ENCODE results near the gene NPC1.

The NPC1 gene

GRCh38 chr18:23506393-23506792, 79.9 kb downstream of the NPC1 start:
- peaks cover 27% of the 10 kb centered on the region for H3K36me3 ChIP-seq (ENCODE audit: insufficient read depth, low read depth, low read length)
- H3K27me3 ChIP-seq (ENCODE audit: insufficient read depth, low read length), result peaks cover 22% of the 10 kb centered on the region
- H3K4me1 ChIP-seq (ENCODE audit: insufficient read depth, low read length), result no peaks in the 10 kb centered on the region; the same call in 1 of the 2 replicates
- no peak overlapping the region for H3K4me3 ChIP-seq (ENCODE audit: low read length)
- H3K9me3 ChIP-seq (ENCODE audit: insufficient read depth, low read depth, low read length), result no peaks in the 10 kb centered on the region
- no peak overlapping the region for H3K27ac ChIP-seq (ENCODE audit: low read length)
- no peak overlapping the region for H3K9ac ChIP-seq (ENCODE audit: low read depth, low read length)

- Histone ChIP-seq H3K36me3 (ENCODE audit: insufficient read depth, low read depth, low read length) (peaks cover 15% of the 10 kb centered on the region), H3K4me3 (ENCODE audit: low read length) (no peak overlapping the region; the same call in 1 of the 2 replicates), H3K27me3 (ENCODE audit: insufficient read depth, low read length) (peaks cover 31% of the 10 kb centered on the region), H3K27ac (ENCODE audit: low read length) (no peak overlapping the region), H3K9ac (ENCODE audit: low read depth, low read length) (no peak overlapping the region), H3K4me1 (ENCODE audit: insufficient read depth, low read length) (no peaks in the 10 kb centered on the region; the same call in 1 of the 2 replicates), H3K9me3 (ENCODE audit: insufficient read depth, low read depth, low read length) (no peaks in the 10 kb centered on the region)
Measured at GRCh38 chr18:23504720-23505119, 81.6 kb downstream of the NPC1 start.

GRCh38 chr18:23503963-23504344, 82.4 kb downstream of the NPC1 start:
- H3K4me1 ChIP-seq (ENCODE audit: insufficient read depth, low read length), result no peaks in the 10 kb centered on the region; the same call in 1 of the 2 replicates
- H3K4me3 ChIP-seq (ENCODE audit: low read length), result peak overlapping the region; percentile 87
- H3K27me3 ChIP-seq (ENCODE audit: insufficient read depth, low read length), result peaks cover 31% of the 10 kb centered on the region
- H3K9me3 ChIP-seq (ENCODE audit: insufficient read depth, low read depth, low read length), result no peaks in the 10 kb centered on the region
- peak overlapping the region; percentile 56; the same call in 1 of the 2 replicates for H3K9ac ChIP-seq (ENCODE audit: low read depth, low read length)
- no peak overlapping the region for H3K27ac ChIP-seq (ENCODE audit: low read length)
- peaks cover 15% of the 10 kb centered on the region for H3K36me3 ChIP-seq (ENCODE audit: insufficient read depth, low read depth, low read length)

- peak within 1 kb of the TSS; percentile 87 for H3K4me3 ChIP-seq (ENCODE audit: low read length)
- peaks cover 31% of the 10 kb centered on the region for H3K27me3 ChIP-seq (ENCODE audit: insufficient read depth, low read length)
- no peaks in the 10 kb centered on the region for H3K9me3 ChIP-seq (ENCODE audit: insufficient read depth, low read depth, low read length)
- H3K9ac ChIP-seq (ENCODE audit: low read depth, low read length), result peak within 1 kb of the TSS; percentile 76
- H3K27ac ChIP-seq (ENCODE audit: low read length), result no peak within 1 kb of the TSS
- H3K4me1 ChIP-seq (ENCODE audit: insufficient read depth, low read length), result no peaks in the 10 kb centered on the region; the same call in 1 of the 2 replicates
- H3K36me3 ChIP-seq (ENCODE audit: insufficient read depth, low read depth, low read length), result peaks cover 10% of the 10 kb centered on the region
Measured at GRCh38 chr18:23503038-23503962, 83.0 kb downstream of the NPC1 start, which contains the start of gene RMC1. TSS of gene RMC1 (plus strand) at chr18:23503511. CDS start at chr18:23503619, 108 bp downstream.

GRCh38 chr18:23502516-23503037, 83.7 kb downstream of the NPC1 start:
- H3K4me3 ChIP-seq (ENCODE audit: low read length), result peak overlapping the region; percentile 87
- H3K36me3 ChIP-seq (ENCODE audit: insufficient read depth, low read depth, low read length), result peaks cover 3% of the 10 kb centered on the region; the same call in 1 of the 2 replicates
- no peaks in the 10 kb centered on the region; the same call in 1 of the 2 replicates for H3K4me1 ChIP-seq (ENCODE audit: insufficient read depth, low read length)
- H3K9me3 ChIP-seq (ENCODE audit: insufficient read depth, low read depth, low read length), result no peaks in the 10 kb centered on the region
- peaks cover 31% of the 10 kb centered on the region for H3K27me3 ChIP-seq (ENCODE audit: insufficient read depth, low read length)
- H3K9ac ChIP-seq (ENCODE audit: low read depth, low read length), result peak overlapping the region; percentile 76; the same call in 1 of the 2 replicates
- no peak overlapping the region for H3K27ac ChIP-seq (ENCODE audit: low read length)

- Histone ChIP-seq H3K27ac (ENCODE audit: low read length) (no peak overlapping the region), H3K9me3 (ENCODE audit: insufficient read depth, low read depth, low read length) (no peaks in the 10 kb centered on the region), H3K27me3 (ENCODE audit: insufficient read depth, low read length) (peaks cover 31% of the 10 kb centered on the region), H3K4me1 (ENCODE audit: insufficient read depth, low read length) (no peaks in the 10 kb centered on the region; the same call in 1 of the 2 replicates), H3K4me3 (ENCODE audit: low read length) (no peak overlapping the region), H3K36me3 (ENCODE audit: insufficient read depth, low read depth, low read length) (no peaks in the 10 kb centered on the region), H3K9ac (ENCODE audit: low read depth, low read length) (no peak overlapping the region)
Measured at GRCh38 chr18:23501626-23502025, 84.7 kb downstream of the NPC1 start.

- Histone ChIP-seq H3K4me1 (ENCODE audit: insufficient read depth, low read length) (no peaks in the 10 kb centered on the region; the same call in 1 of the 2 replicates), H3K27me3 (ENCODE audit: insufficient read depth, low read length) (peaks cover 25% of the 10 kb centered on the region), H3K9ac (ENCODE audit: low read depth, low read length) (no peak overlapping the region), H3K9me3 (ENCODE audit: insufficient read depth, low read depth, low read length) (no peaks in the 10 kb centered on the region), H3K36me3 (ENCODE audit: insufficient read depth, low read depth, low read length) (no peaks in the 10 kb centered on the region), H3K27ac (ENCODE audit: low read length) (no peak overlapping the region), H3K4me3 (ENCODE audit: low read length) (no peak overlapping the region)
Measured at GRCh38 chr18:23499291-23499781, 87.0 kb downstream of the NPC1 start.

- H3K9ac ChIP-seq (ENCODE audit: low read depth, low read length), result no peak overlapping the region
- H3K36me3 ChIP-seq (ENCODE audit: insufficient read depth, low read depth, low read length), result no peaks in the 10 kb centered on the region
- peaks cover 21% of the 10 kb centered on the region for H3K27me3 ChIP-seq (ENCODE audit: insufficient read depth, low read length)
- no peak overlapping the region for H3K4me3 ChIP-seq (ENCODE audit: low read length)
- H3K27ac ChIP-seq (ENCODE audit: low read length), result no peak overlapping the region
- no peaks in the 10 kb centered on the region; the same call in 1 of the 2 replicates for H3K4me1 ChIP-seq (ENCODE audit: insufficient read depth, low read length)
- H3K9me3 ChIP-seq (ENCODE audit: insufficient read depth, low read depth, low read length), result no peaks in the 10 kb centered on the region
Measured at GRCh38 chr18:23498877-23499276, 87.4 kb downstream of the NPC1 start.

- Histone ChIP-seq H3K9me3 (ENCODE audit: insufficient read depth, low read depth, low read length) (no peaks in the 10 kb centered on the region), H3K27me3 (ENCODE audit: insufficient read depth, low read length) (peaks cover 18% of the 10 kb centered on the region), H3K4me1 (ENCODE audit: insufficient read depth, low read length) (no peaks in the 10 kb centered on the region; the same call in 1 of the 2 replicates), H3K4me3 (ENCODE audit: low read length) (no peak overlapping the region), H3K9ac (ENCODE audit: low read depth, low read length) (no peak overlapping the region), H3K36me3 (ENCODE audit: insufficient read depth, low read depth, low read length) (no peaks in the 10 kb centered on the region), H3K27ac (ENCODE audit: low read length) (no peak overlapping the region)
Measured at GRCh38 chr18:23498117-23498516, 88.2 kb downstream of the NPC1 start.

GRCh38 chr18:23495723-23496440, 90.4 kb downstream of the NPC1 start:
- Histone ChIP-seq H3K9me3 (ENCODE audit: insufficient read depth, low read depth, low read length) (no peaks in the 10 kb centered on the region), H3K9ac (ENCODE audit: low read depth, low read length) (no peak overlapping the region), H3K27me3 (ENCODE audit: insufficient read depth, low read length) (peaks cover 4% of the 10 kb centered on the region; the same call in 1 of the 2 replicates), H3K4me3 (ENCODE audit: low read length) (no peak overlapping the region), H3K4me1 (ENCODE audit: insufficient read depth, low read length) (no peaks in the 10 kb centered on the region), H3K27ac (ENCODE audit: low read length) (no peak overlapping the region), H3K36me3 (ENCODE audit: insufficient read depth, low read depth, low read length) (no peaks in the 10 kb centered on the region)

GRCh38 chr18:23494992-23495391, 91.3 kb downstream of the NPC1 start:
- H3K27ac ChIP-seq (ENCODE audit: low read length), result no peak overlapping the region
- no peak overlapping the region for H3K4me3 ChIP-seq (ENCODE audit: low read length)
- no peaks in the 10 kb centered on the region for H3K4me1 ChIP-seq (ENCODE audit: insufficient read depth, low read length)
- no peak overlapping the region for H3K9ac ChIP-seq (ENCODE audit: low read depth, low read length)
- no peaks in the 10 kb centered on the region for H3K27me3 ChIP-seq (ENCODE audit: insufficient read depth, low read length)
- no peaks in the 10 kb centered on the region; the same call in 1 of the 2 replicates for H3K9me3 ChIP-seq (ENCODE audit: insufficient read depth, low read depth, low read length)
- no peaks in the 10 kb centered on the region for H3K36me3 ChIP-seq (ENCODE audit: insufficient read depth, low read depth, low read length)

Data from iPS-20b (cell line).